SK-N-SH (cell line): ENCODE data around the gene GYPC.

Source experiments
- CHD2 ChIP-seq: fragments of 150-350 bp; IDR thresholded peaks from 2 replicates; pipeline ENCODE4 v1.6.1; 2018; ENCODE audit warnings: low read length; ENCODE audit not compliant: partially characterized antibody
- CTCF ChIP-seq: fragments of 200-600 bp; sonication (generic); IDR thresholded peaks from 2 replicates; pipeline ENCODE4 v1.6.1; 2017; ENCODE audit warnings: antibody characterized with exemption, mild to moderate bottlenecking, moderate library complexity
- EP300 ChIP-seq, 2 experiments: IDR thresholded peaks; 2 replicates each; pipeline versions ENCODE4 v1.4.0 to v1.6.1; 2012; ENCODE audit warnings: borderline replicate concordance in 1 of 2, low read depth in 1 of 2, low read length in 1 of 2
- POLR2AphosphoS5 ChIP-seq: IDR thresholded peaks from 2 replicates; pipeline ENCODE4 v1.6.1; 2012; ENCODE audit warnings: low read depth, low read length
- SMC3 ChIP-seq: IDR thresholded peaks from 2 replicates; pipeline ENCODE4 v1.6.1; 2012; ENCODE audit warnings: low read depth, low read length, improper control_type of control experiment
- USF1 ChIP-seq: IDR thresholded peaks from 2 replicates; pipeline ENCODE4 v1.4.0; 2012; ENCODE audit warnings: low read depth, borderline replicate concordance

DNA sequence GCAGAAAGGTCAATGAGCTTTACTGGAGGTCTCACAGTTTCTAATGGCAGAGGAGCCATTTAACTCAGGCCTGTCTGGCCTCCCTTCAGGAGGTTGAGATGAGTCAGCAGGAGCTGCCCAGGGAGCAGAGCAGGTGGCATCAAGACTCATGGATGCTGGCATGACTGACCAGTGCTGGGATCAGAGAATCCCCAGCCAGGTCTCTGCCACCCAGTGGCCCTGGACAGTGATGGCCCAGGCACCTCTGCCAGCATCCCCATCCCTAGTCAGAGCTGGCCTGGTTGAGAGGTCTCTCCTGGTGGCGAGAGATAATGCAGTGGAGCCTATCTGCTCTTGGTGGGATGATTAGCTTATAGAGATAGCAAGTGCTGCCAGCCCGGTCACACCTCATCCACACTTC lies 43.1 kb downstream of the GYPC start:
- no peak for TF ChIP-seq SMC3
- TF ChIP-seq EP300 (IDR thresholded peaks at IDR 0.05; ENCODE audit: borderline replicate concordance in 1 of 2, low read depth in 1 of 2, low read length in 1 of 2): no peak
- TF ChIP-seq USF1: no peak
- TF ChIP-seq CTCF: no peak
- no peak for TF ChIP-seq CHD2
- TF ChIP-seq POLR2AphosphoS5: no peak
